GM12873 (cell line): ENCODE results near the gene CHST15.

ENCODE experiments used
- TF ChIP-seq, protein P1 (sequence below): IDR thresholded peaks from 2 replicates; pipeline ENCODE4 v1.5.1; 2012; ENCODE audit warnings: low read depth, mild to moderate bottlenecking, moderate library complexity, low read length, control low read depth; ENCODE audit not compliant: insufficient read depth; ENCODE audit errors: missing control alignments

Gene CHST15

DNA sequence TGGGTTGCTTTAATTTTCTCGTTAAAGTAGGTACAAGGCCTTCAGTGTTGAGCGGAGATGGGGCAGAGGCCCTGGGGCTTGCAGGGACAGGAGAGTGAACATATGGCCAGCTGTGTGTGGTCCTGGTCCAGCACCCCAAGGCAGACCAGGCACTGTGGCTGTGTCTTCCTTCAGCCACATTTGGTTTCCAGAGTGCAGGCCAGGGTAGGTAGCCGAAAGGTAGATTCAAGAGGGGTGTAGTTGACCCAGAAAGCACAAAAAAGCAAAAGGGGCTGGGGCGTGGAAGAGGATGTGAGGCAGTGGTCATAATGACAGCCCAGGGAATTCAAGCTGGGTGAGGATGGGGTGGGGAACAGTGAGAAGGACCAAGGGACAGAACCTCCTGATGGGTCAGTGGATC is 21.3 kb upstream of the CHST15 start:
- TF ChIP-seq, protein P1, sequence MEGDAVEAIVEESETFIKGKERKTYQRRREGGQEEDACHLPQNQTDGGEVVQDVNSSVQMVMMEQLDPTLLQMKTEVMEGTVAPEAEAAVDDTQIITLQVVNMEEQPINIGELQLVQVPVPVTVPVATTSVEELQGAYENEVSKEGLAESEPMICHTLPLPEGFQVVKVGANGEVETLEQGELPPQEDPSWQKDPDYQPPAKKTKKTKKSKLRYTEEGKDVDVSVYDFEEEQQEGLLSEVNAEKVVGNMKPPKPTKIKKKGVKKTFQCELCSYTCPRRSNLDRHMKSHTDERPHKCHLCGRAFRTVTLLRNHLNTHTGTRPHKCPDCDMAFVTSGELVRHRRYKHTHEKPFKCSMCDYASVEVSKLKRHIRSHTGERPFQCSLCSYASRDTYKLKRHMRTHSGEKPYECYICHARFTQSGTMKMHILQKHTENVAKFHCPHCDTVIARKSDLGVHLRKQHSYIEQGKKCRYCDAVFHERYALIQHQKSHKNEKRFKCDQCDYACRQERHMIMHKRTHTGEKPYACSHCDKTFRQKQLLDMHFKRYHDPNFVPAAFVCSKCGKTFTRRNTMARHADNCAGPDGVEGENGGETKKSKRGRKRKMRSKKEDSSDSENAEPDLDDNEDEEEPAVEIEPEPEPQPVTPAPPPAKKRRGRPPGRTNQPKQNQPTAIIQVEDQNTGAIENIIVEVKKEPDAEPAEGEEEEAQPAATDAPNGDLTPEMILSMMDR = no peak

DNA sequence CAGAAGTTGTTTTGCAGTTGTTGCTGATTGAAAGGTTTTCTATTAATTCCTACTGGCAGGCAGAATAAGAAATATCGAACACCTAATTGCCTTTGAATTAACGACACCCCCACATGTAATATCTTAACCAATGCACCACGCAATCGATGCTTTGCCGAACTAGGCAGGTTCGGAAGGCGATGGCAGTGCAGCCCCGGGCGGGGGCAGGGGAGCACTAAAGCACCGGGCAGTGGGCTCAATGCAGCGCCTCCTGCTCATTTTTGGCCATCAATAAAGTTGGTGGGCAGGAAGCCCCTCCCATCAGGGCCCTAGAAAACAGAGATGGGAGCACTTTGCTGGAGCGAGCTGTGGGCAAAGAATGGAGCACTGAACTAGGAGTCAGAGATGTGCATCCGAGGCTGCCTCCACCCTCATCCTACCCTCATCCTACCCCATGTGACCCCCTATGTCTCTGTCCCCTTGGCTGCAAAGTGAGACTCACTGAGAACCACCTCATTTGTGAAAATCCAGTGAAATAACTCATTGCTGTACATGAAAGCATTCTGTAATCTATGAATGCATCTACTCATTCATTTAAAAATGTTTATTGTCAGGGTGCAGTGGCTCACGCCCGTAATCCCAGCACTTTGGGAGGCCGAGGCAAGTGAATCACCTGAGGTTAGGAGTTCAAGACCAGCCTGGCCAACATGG is 19.6 kb upstream of the CHST15 start:
- TF ChIP-seq, protein P1 = no peak

DNA sequence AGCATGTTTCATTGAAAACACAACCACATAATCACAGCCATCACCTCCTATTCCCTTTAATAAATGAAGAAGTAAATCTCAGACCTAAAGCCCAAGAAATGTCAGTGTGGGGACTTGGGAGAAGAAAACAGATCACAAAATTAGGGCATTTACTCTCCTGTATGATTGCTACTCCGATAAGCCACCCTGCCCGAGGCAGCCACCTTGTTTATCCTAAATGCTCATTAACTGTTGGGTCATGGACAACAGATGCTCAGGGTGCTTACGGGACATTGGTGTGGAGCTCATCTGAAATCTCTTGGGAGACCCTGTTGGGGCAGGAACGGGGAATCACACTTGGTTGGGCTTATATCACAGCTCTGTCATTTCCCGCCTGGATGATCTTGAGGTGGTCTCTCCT is 17.5 kb upstream of the CHST15 start:
- TF ChIP-seq, protein P1 = no peak

DNA sequence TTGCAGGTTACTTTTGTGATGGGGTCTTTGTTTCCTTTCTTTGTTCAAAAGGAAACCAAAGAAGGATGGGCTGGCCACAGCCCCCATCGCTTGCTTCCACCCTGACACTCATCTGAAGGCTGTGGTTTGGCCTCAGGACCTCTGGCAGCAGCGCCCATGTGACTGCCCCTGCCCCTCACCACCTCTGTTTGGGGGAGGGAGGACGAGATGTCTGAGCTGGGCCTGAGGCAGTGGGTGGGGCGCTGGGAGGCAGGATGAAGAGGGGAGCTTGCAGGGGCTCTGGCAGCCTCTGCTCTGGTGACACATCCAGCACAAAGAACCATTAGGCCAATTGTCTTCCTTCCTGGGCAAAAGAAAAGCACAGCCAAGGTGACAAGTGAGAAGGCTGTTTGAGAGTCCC is 15.9 kb upstream of the CHST15 start:
- TF ChIP-seq, protein P1 = no peak

DNA sequence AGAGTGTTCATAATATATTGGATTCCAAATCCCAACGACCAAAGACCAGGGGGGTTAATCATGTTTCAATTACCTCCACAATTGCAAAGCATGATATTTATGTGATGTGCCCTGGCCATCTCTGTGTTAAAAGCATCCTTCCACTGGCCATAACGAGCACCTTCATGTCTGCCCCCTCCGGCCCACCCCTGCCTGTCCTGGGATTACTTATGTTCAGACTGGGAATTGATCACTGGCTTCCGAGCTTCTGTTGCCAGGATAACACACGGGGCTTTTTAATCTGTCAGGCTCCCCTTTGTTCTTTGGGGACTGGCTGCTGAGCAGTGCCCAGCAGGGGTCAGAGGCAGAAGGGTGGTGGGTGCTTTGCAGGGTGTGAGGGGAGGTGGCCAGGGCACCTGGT is 13.7 kb upstream of the CHST15 start:
- TF ChIP-seq, protein P1 = no peak

DNA sequence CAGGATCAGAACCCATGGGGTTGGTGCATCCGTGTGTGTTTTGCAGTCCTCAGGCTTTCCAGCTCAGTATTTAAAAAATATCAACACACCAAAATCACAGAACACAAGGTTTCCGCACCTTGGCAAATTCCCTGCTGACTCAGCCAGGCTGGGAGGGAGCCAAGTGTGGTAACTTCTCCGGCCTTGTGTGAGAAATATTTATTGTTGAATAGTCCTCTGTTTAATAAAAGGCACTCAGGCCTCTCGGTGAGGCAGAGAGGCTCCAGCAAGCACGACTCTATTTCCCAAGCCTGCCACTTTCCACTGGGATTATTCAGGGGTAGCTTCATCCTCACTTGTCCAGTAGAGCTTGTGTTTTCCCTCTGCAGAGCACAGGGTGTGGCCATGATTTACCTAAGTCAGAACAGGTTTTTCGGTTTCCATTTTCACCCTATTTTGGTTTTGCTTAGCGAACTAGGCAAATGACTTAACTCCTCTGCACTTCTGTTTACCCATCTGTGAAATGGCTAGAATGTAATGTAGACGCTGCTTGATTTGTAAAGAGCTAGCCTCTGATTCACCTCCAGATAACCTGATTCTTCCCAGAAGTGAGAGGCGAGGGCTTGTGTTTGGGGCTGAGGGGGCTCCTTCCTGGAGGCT is 13.0 kb upstream of the CHST15 start:
- TF ChIP-seq, protein P1 = no peak

DNA sequence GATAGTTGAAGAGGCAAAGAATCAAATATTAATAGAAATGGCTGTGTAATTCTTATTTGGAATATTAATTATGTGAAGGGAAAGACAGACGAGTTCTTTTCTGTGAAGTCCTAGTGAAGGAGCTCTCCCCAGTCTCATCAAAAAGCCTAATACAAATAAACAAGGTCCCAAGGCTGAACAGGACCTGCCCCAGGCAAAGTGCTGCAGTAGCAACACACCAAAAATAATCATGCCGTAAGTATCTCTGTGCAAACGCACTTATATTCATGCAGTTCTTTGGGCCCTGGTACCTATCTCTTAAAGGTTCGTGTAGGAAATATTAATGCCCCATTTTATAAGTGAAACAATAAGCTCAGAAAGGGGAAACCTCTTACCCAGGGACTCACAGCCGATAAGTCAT is 12.2 kb upstream of the CHST15 start:
- TF ChIP-seq, protein P1 = no peak
